ENCODE data around the gene PECR. TPM values are rescaled to one million over a fixed set of nuclear protein-coding genes. Genes with fewer than 3 reads are reported as not detected.

Gene PECR
- total RNA-seq, 1 experiment from 2014 or later: 15.3 TPM

DNA sequence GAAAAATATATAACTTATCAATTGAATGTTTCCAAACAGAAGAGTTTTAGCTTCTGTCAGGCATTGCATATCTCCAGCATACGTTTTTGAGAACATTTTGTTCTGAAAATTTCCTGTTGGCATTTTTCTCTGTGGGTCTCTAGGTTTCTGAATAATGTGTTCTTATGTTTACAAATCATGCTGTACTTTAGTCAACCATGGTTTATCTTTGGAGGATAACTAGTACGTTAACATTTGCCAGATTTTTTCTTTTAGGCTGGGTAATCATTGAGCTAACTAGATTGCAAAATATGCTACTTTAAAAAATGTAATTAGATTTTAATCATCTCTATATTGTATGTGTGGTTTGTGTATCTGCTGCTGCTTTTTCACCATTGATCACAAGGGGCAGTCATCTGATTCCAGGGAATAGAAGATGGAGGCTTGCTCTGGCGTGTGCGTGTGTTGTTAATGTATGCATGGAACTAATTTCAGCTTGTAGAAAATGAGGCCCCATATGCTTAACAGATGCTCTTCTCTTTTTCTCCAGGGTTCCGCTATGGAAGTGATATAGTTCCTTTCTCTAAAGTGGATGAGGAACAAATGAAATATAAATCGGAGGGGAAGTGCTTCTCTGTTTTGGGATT is 48.9 kb upstream of the PECR start:
- no CpG with 5 or more reads among the region's 6 CpGs for WGBS (ENCODE audit: extremely low coverage, insufficient read length, low lambda C conversion rate)
- TF ChIP-seq, protein P1, sequence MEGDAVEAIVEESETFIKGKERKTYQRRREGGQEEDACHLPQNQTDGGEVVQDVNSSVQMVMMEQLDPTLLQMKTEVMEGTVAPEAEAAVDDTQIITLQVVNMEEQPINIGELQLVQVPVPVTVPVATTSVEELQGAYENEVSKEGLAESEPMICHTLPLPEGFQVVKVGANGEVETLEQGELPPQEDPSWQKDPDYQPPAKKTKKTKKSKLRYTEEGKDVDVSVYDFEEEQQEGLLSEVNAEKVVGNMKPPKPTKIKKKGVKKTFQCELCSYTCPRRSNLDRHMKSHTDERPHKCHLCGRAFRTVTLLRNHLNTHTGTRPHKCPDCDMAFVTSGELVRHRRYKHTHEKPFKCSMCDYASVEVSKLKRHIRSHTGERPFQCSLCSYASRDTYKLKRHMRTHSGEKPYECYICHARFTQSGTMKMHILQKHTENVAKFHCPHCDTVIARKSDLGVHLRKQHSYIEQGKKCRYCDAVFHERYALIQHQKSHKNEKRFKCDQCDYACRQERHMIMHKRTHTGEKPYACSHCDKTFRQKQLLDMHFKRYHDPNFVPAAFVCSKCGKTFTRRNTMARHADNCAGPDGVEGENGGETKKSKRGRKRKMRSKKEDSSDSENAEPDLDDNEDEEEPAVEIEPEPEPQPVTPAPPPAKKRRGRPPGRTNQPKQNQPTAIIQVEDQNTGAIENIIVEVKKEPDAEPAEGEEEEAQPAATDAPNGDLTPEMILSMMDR (conservative IDR thresholded peaks at IDR 0.05): peak; percentile 31; the same call in 1 of the 3 replicates
- no peaks in the 10 kb centered on the region for H3K27me3 Mint-ChIP-seq (ENCODE audit: low read depth)

More for the DNA sequence above, 48.9 kb upstream of the PECR start:
- no peak overlapping the region for H4K5ac ChIP-seq (ENCODE audit: insufficient read length, low read depth, low read length)
- H3K36me3 Mint-ChIP-seq (ENCODE audit: insufficient read depth in 1 of 3, low read depth in 3 of 3): peaks cover 68 to 93% (median 90%) of the 10 kb centered on the region in 3 experiments
- no peak overlapping the region for H2BK120ac ChIP-seq (ENCODE audit: low read depth, low read length, poor library complexity, severe bottlenecking)
- no peaks in the 10 kb centered on the region for H3K9me3 Mint-ChIP-seq
- H3K23me2 ChIP-seq (ENCODE audit: insufficient read length, low read depth, low read length, poor library complexity, severe bottlenecking): no peaks in the 10 kb centered on the region
- H3K23ac ChIP-seq (ENCODE audit: insufficient read length, low read depth, low read length): no peak overlapping the region
- no peaks in the 10 kb centered on the region for H3K9me3 ChIP-seq (ENCODE audit: control insufficient read depth, low read depth, low read length)
- H4K8ac ChIP-seq (replicated peaks; ENCODE audit: insufficient read length, low read depth, low read length): no peak overlapping the region
- H3K27ac ChIP-seq (ENCODE audit: insufficient read length, low read depth, low read length): no peak overlapping the region
- H2AK5ac ChIP-seq (ENCODE audit: insufficient read length, low read length): no peak overlapping the region
- no peak for DNase-seq
- H3K27ac Mint-ChIP-seq: peak overlapping the region in 1 of 3 experiments; percentile 33; a peak in 1 of 7 replicates
- no peak overlapping the region for H2BK15ac ChIP-seq (ENCODE audit: low read depth, low read length)
- H2BK20ac ChIP-seq (ENCODE audit: low read depth, low read length, poor library complexity, severe bottlenecking): no peak overlapping the region
- H3K4me2 ChIP-seq (ENCODE audit: insufficient read depth, insufficient read length, low read length): no peak overlapping the region
- no peak overlapping the region for H3T11ph ChIP-seq (ENCODE audit: low read length)
- no peaks in the 10 kb centered on the region for H3K4me1 ChIP-seq (ENCODE audit: insufficient read depth, low read length)
- no peak overlapping the region for H3K4ac ChIP-seq (ENCODE audit: low read depth, low read length)
- no peak overlapping the region for H2AFZ ChIP-seq (ENCODE audit: low read length)
- no peak overlapping the region for H3K4me3 Mint-ChIP-seq
- no peak overlapping the region for H2BK12ac ChIP-seq (ENCODE audit: insufficient read length, low read depth, low read length)
- no peaks in the 10 kb centered on the region for H3K27me3 ChIP-seq (ENCODE audit: insufficient read depth, low read length)
- H3K56ac ChIP-seq (ENCODE audit: insufficient read length, low read depth, low read length): no peak overlapping the region
- H2BK5ac ChIP-seq (ENCODE audit: insufficient read length, low read length): no peak overlapping the region
- peaks cover 7% of the 10 kb centered on the region for H3K79me1 ChIP-seq (ENCODE audit: insufficient read depth, low read depth, low read length, poor library complexity, severe bottlenecking)
- no peak overlapping the region for H3K18ac ChIP-seq (ENCODE audit: insufficient read length, low read depth, low read length)
- H3K14ac ChIP-seq (ENCODE audit: insufficient read depth, low read length): no peak overlapping the region
- H3K79me2 ChIP-seq (ENCODE audit: insufficient read depth, low read length): no peaks in the 10 kb centered on the region; the same call in none of the 2 replicates
- no peaks in the 10 kb centered on the region for H3K4me1 Mint-ChIP-seq
- H3K9ac ChIP-seq (ENCODE audit: extremely low read depth, insufficient read length, low read length): no peak overlapping the region
- no peaks in the 10 kb centered on the region for H4K20me1 ChIP-seq (ENCODE audit: control insufficient read depth, insufficient read depth, insufficient read length)
- no peak overlapping the region for H4K91ac ChIP-seq (ENCODE audit: insufficient read length, low read depth, low read length)

Data from H9 (cell line).